Left ventricle myocardium inferior (tissue), 1 donor: ENCODE measurements around the gene THYN1. TPM values are rescaled to one million over a fixed set of nuclear protein-coding genes. Genes with fewer than 3 reads are reported as not detected.

Experiments
- DNase-seq: peaks from one replicate; pipeline ENCODE4 v3.0.0-alpha.2; 2020
- H3K27ac ChIP-seq: fragments of 200-600 bp; replicated peaks from 2 replicates; pipeline ENCODE4 v1.8.0; 2021
- H3K27me3 ChIP-seq: fragments of 200-600 bp; 2 replicates; pipeline ENCODE4 v1.8.0; 2021; ENCODE audit warnings: low read depth
- H3K36me3 ChIP-seq: fragments of 200-600 bp; 2 replicates; pipeline ENCODE4 v1.8.0; 2021
- H3K4me1 ChIP-seq: fragments of 200-600 bp; 2 replicates; pipeline ENCODE4 v1.8.0; 2021
- H3K4me3 ChIP-seq: fragments of 200-600 bp; 2 replicates; pipeline ENCODE4 v1.8.0; 2021; ENCODE audit warnings: mild to moderate bottlenecking, moderate library complexity
- H3K9me3 ChIP-seq: fragments of 200-600 bp; replicated peaks from 2 replicates; pipeline ENCODE4 v1.8.0; 2021
- CTCF ChIP-seq: fragments of 200-600 bp; IDR thresholded peaks from 2 replicates; pipeline ENCODE4 v1.8.0; 2021; ENCODE audit warnings: antibody characterized with exemption, mild to moderate bottlenecking, borderline replicate concordance
- intact Hi-C: fragments of 100-400 bp; cut with micrococcal nuclease; formaldehyde crosslinking; loops from one replicate; pipeline ENCODE4 v1.11.0; 2022
- total RNA-seq: library from RNA; stranded (reverse); fragmentation: NEBNext Ultra II Directional; extraction: Animal tissue kit (Norgen Biotek cat#: 25700); gene quantifications from one replicate; pipeline ENCODE4 v1.2.1, GENCODE V29; 2021
- donor health status: DM: no; HTN: yes; CAD: no; lungs with severe emphysema.

THYN1 gene
- total RNA-seq, 1 donor from 2014 or later, result 41.2 TPM

DNA sequence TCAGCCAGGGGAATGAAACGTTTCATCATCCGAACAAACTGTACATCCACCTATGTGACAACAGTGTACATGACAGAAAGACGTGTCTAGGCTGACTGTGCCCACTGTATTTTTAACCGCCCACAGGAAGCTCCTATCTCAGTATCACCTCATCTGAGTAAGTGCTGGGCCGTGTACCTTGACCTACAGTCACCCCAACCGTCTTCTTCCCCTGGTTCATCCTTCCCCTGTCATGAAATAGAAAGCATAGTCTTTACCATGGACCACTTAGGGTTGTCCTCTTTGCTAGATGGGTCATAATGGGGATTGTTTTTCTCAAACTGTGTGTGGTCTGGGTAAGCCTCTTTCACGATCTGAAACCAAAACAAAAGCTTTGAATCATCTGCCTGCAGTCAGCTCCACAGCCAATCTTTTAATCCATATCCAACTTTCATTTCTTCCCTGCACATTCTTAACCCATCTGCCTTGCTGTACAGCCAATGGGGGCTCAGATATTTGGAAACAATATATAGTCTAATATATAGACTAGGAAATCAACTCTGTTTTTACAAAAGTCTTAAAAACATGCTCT is 4.2 kb downstream of the THYN1 start:
- Histone ChIP-seq H3K27ac (no peak overlapping the region), H3K27me3 (no peaks in the 10 kb centered on the region), H3K4me1 (peaks cover 24% of the 10 kb centered on the region), H3K9me3 (no peaks in the 10 kb centered on the region), H3K36me3 (peaks cover 72% of the 10 kb centered on the region), H3K4me3 (no peak overlapping the region)
- TF ChIP-seq CTCF, result no peak
- intact Hi-C loops, result no loop called here
- DNase-seq, result no peak

DNA sequence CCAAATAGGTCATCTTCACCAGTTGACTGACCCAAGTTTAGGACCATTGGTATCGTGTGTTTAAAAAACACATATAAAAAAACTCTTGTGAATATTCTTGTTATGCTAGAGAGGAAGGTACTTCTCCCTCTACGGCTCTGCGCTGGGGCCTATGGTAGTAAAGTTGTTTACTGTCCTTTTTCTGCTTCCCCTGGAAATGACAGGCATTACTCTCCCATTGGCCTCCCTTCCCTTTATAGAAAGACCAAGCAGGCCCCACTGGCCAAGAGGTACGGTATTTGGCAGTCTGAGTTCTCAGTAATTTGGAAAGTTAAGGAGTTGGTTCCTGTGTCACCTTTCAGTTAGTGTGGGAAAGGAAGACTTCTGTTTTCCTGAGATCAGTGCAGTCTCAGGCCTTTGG is 6.5 kb downstream of the THYN1 start:
- intact Hi-C loops, result no loop called here
- DNase-seq, result no peak
- H3K9me3 ChIP-seq, result no peaks in the 10 kb centered on the region
- no peaks in the 10 kb centered on the region for H3K27me3 ChIP-seq
- peaks cover 95% of the 10 kb centered on the region for H3K36me3 ChIP-seq
- H3K27ac ChIP-seq, result no peak overlapping the region
- H3K4me3 ChIP-seq, result no peak overlapping the region
- H3K4me1 ChIP-seq, result peaks cover 4% of the 10 kb centered on the region
- no peak for TF ChIP-seq CTCF

DNA sequence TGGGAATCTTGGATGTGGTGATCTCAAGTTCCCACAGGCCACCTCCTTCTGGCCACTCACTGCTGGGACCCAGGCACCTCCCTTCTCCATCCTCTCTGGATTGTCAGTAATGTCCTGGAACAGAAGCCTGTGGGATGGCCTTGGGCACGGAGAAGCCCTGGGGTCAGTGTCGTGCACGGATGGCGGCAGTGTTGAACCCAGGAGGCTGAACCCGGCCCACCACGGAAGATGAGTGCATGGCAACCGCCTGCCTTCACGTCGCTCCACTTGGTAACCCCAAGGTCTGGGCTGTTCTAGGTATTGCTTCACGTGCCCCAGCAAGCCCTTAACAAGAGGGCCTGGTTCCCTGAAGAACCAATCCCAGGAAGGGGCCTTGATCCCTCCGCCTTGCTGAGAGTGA is 7.1 kb downstream of the THYN1 start:
- no peak for TF ChIP-seq CTCF
- Histone ChIP-seq H3K27me3 (no peaks in the 10 kb centered on the region), H3K4me1 (no peaks in the 10 kb centered on the region), H3K27ac (no peak overlapping the region), H3K4me3 (no peak overlapping the region), H3K9me3 (no peaks in the 10 kb centered on the region), H3K36me3 (peaks cover 100% of the 10 kb centered on the region)
- intact Hi-C loops, result no loop called here
- DNase-seq, result no peak

GRCh38 chr11:134245434-134245833 is 7.7 kb downstream of the THYN1 start:
- Histone ChIP-seq H3K27me3 (no peaks in the 10 kb centered on the region), H3K4me1 (no peaks in the 10 kb centered on the region), H3K36me3 (peaks cover 98% of the 10 kb centered on the region), H3K9me3 (no peaks in the 10 kb centered on the region), H3K4me3 (no peak overlapping the region), H3K27ac (no peak overlapping the region)
- intact Hi-C loops, result no loop called here
- TF ChIP-seq CTCF, result no peak
- DNase-seq, result no peak

GRCh38 chr11:134244593-134244992 is 8.6 kb downstream of the THYN1 start:
- peak; percentile 43 for TF ChIP-seq CTCF
- Histone ChIP-seq H3K27ac (no peak overlapping the region), H3K4me3 (no peak overlapping the region), H3K36me3 (peaks cover 98% of the 10 kb centered on the region), H3K27me3 (no peaks in the 10 kb centered on the region), H3K4me1 (no peaks in the 10 kb centered on the region), H3K9me3 (no peaks in the 10 kb centered on the region)
- no peak for DNase-seq
- intact Hi-C loops, result no loop called here
